Stimulated activated CD8-positive, alpha-beta memory T cell treated with anti-CD3 and anti-CD28 coated beads, Interleukin-7, amount 100 ng/mL, for 1 hour (primary cell): ENCODE data around the gene GPRIN3.

ENCODE experiments used
- DNase-seq, 2 donors: peaks; one replicate each; pipeline ENCODE4 v3.0.0-alpha.2; 2020; ENCODE audit warnings: low read depth in 2 of 2

The GPRIN3 gene

GRCh38 chr4:89307446-89308160 is at the start of gene GPRIN3:
GPRIN3 (minus strand) TSS chr4:89307800; CDS start chr4:89250110, 57,690 bp downstream.
- peak in 1 of 2 donors; percentile 22 for DNase-seq

GRCh38 chr4:89357340-89357739 is 49.7 kb upstream of the GPRIN3 start:
- DNase-seq, result no peak

- DNase-seq, result no peak
Measured at GRCh38 chr4:89356086-89356485, 48.5 kb upstream of the GPRIN3 start.

- DNase-seq, result no peak
Measured at GRCh38 chr4:89353514-89353913, 45.9 kb upstream of the GPRIN3 start.

- DNase-seq, result no peak
Measured at GRCh38 chr4:89352541-89352940, 44.9 kb upstream of the GPRIN3 start.

- no peak for DNase-seq
Measured at GRCh38 chr4:89351201-89351600, 43.6 kb upstream of the GPRIN3 start.

GRCh38 chr4:89347363-89348025 is 39.9 kb upstream of the GPRIN3 start:
- no peak for DNase-seq

- no peak for DNase-seq
Measured at GRCh38 chr4:89344571-89344970, 37.0 kb upstream of the GPRIN3 start.

GRCh38 chr4:89338206-89338605 is 30.6 kb upstream of the GPRIN3 start:
- no peak for DNase-seq

GRCh38 chr4:89337681-89338080 is 30.1 kb upstream of the GPRIN3 start:
- no peak for DNase-seq

- DNase-seq, result no peak
Measured at GRCh38 chr4:89336818-89337420, 29.3 kb upstream of the GPRIN3 start.

- no peak for DNase-seq
Measured at GRCh38 chr4:89334830-89335229, 27.2 kb upstream of the GPRIN3 start.

- DNase-seq, result no peak
Measured at GRCh38 chr4:89334311-89334710, 26.7 kb upstream of the GPRIN3 start.

GRCh38 chr4:89331686-89332544 is 24.3 kb upstream of the GPRIN3 start:
- no peak for DNase-seq

GRCh38 chr4:89331197-89331596 is 23.6 kb upstream of the GPRIN3 start:
- no peak for DNase-seq

- DNase-seq, result no peak
Measured at GRCh38 chr4:89329280-89329679, 21.7 kb upstream of the GPRIN3 start.

- no peak for DNase-seq
Measured at GRCh38 chr4:89324671-89325070, 17.1 kb upstream of the GPRIN3 start.

GRCh38 chr4:89322671-89323070 is 15.1 kb upstream of the GPRIN3 start:
- DNase-seq, result no peak

GRCh38 chr4:89319756-89320155 is 12.2 kb upstream of the GPRIN3 start:
- no peak for DNase-seq

GRCh38 chr4:89316931-89317366 is 9.3 kb upstream of the GPRIN3 start:
- no peak for DNase-seq

GRCh38 chr4:89316211-89316610 is 8.6 kb upstream of the GPRIN3 start:
- no peak for DNase-seq

- no peak for DNase-seq
Measured at GRCh38 chr4:89314291-89314690, 6.7 kb upstream of the GPRIN3 start.
